ENCODE data around the gene TSPAN18. TPM values are rescaled to one million over a fixed set of nuclear protein-coding genes. Genes with fewer than 3 reads are reported as not detected.

Gene TSPAN18
- total and polyA plus RNA-seq, 2 of the 8 experiments (the other 6 are each of a cell fraction or from before 2014, with no cell fraction given): 5.2 to 10.2 TPM

DNA sequence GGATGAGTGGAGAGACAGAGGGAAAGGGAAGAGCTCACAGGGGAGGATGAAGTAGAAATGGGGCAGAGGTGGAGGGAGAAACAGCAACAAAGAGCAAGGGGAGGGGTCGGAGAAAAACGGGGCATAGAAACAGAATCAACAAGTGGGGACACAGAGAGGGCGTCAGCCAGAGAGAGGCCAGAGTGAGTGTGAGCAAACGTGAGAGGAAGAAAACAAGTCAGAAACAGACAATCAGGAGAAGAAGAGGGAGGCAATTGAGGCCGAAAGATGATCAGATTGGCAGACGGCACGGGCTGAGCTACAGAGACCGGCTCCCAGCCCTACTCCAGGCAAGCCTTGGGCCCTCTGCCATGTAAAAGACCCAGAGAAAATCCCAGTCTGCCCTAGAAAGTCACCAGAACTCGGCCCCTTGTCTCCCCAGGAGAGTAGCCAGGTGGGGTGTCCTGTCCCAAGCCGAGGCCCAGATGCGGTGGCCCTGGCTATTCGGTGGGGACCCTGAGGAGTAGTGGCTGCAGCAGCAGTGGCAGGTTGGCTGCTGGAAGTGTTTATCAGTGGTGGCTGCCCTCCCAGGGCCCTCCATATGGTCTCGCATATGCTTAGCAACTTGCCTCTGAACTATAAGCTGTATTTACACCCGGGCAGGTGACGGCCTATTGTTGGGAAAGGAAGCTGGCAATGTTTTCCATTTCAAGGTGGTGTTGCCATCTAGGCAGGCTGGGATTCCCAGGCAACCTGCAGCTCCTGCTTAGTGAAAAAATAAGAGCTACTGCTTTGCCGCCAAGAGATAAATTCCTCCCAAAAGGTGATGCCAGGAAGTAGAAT is 14.8 kb upstream of the TSPAN18 start (continued):
- TF ChIP-seq EZH2 (IDR thresholded peaks at IDR 0.05; ENCODE audit: low read depth, low read length, severe bottlenecking) (no peak), YY1 (IDR thresholded peaks at IDR 0.05; ENCODE audit: low read depth, low read length) (no peak), TBP (IDR thresholded peaks at IDR 0.05; ENCODE audit: low read depth, low read length) (no peak), SUZ12 (IDR thresholded peaks at IDR 0.05; ENCODE audit: low read length) (no peak), MAFK (IDR thresholded peaks at IDR 0.05; ENCODE audit: low read depth, low read length) (no peak), NRF1 (IDR thresholded peaks at IDR 0.05; ENCODE audit: low read depth, low read length) (no peak), JUND (IDR thresholded peaks at IDR 0.05; ENCODE audit: low read length) (no peak), TAF7 (optimal IDR thresholded peaks at IDR 0.05; ENCODE audit: borderline replicate concordance, low read depth, low read length) (no peak), SIN3A (conservative IDR thresholded peaks at IDR 0.05 in 1 of 2, IDR thresholded peaks at IDR 0.05 in 1 of 2; ENCODE audit: low read depth in 1 of 2, low read length in 2 of 2) (no peak), RBBP5 (IDR thresholded peaks at IDR 0.05; ENCODE audit: borderline replicate concordance, low read depth, low read length) (no peak)
